GM20000 (cell line): ENCODE results near the gene BTK.

Experiments
- DNase-seq: peaks from one replicate; pipeline ENCODE4 v3.0.0; 2012; ENCODE audit warnings: low spot score
- CTCF ChIP-seq: IDR thresholded peaks from 2 replicates; pipeline ENCODE4 v1.5.1; 2012; ENCODE audit warnings: mild to moderate bottlenecking, control low read depth; ENCODE audit errors: extremely low read depth, missing control alignments

BTK gene

GRCh38 chrX:101393530-101394305 is 7.7 kb upstream of the BTK start:
- no peak for TF ChIP-seq CTCF

GRCh38 chrX:101391831-101392230 is 5.8 kb upstream of the BTK start:
- no peak for TF ChIP-seq CTCF
- no peak for DNase-seq

More at GRCh38 chrX:101393530-101394305, 7.7 kb upstream of the BTK start:
- DNase-seq, result no peak

DNA sequence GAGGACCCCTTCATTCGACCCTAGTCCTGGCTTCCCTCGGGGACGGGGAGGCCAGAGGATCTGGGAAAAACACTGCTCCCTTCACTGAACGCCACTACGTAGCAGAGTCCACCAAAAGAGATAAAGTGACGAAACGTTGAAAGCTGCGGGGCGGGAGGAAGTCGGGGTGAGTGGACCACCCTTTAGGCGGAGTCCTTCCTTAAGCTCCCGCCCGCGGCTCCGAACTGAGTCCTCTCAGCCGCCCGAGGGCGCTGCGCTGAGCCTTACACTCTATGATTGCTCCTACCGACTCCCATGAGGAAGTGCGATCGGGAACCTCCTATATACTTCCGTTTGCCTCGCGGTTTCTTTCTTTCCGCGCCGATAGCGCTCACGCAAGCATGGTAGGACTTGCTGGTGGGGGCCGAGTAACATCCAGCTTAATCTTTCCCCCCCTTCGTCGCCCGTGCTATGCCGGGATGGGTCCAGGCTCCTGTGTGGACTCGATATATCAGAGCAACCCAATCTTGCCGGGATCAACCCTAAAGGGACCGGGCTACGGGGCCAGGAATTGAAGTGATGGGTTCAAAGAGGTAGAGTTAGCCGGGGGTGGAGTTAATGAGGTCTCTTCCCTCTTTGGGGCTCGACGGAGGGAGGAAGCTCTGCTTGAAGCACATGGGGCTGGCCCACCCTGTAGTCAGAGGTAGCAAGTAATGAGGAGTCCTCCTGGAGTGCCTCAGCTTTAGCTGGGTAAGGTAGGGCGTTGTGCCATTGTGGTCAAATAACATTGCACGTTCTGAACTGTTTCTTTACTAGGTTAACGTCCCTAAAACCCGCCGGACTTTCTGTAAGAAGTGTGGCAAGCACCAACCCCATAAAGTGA is 4.9 kb upstream of the BTK start, which contains the start of gene RPL36A:
Gene RPL36A (plus strand): TSS at position 348 of the 862 bp plus-strand sequence. CDS start 33 bp downstream, at position 381.
- DNase-seq, result peak; percentile 70
- TF ChIP-seq CTCF, result peak; percentile 46

DNA sequence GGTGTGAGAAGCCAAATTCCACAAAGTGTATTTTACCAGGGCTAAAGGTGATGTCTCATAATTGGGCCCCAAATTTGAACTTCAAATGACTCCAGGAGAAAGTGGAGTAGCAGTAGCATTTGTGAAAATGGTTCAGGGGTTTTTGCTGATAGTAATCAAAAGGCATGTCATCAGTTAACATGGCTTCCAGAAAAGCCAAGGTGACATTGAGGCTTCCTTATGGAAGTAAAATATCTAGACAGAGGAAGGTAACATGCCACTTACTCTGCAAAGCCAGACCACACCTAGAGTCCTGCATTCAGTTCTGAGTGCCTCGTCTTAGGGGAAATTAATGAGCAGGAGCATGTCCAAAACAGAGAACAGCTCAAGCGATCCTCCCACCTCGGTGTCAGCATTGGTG is 2.6 kb upstream of the BTK start:
- no peak for DNase-seq
- no peak for TF ChIP-seq CTCF

- no peak for DNase-seq
- TF ChIP-seq CTCF, result no peak
Observed at GRCh38 chrX:101386542-101386885, 523 bp upstream of the BTK start.

DNA sequence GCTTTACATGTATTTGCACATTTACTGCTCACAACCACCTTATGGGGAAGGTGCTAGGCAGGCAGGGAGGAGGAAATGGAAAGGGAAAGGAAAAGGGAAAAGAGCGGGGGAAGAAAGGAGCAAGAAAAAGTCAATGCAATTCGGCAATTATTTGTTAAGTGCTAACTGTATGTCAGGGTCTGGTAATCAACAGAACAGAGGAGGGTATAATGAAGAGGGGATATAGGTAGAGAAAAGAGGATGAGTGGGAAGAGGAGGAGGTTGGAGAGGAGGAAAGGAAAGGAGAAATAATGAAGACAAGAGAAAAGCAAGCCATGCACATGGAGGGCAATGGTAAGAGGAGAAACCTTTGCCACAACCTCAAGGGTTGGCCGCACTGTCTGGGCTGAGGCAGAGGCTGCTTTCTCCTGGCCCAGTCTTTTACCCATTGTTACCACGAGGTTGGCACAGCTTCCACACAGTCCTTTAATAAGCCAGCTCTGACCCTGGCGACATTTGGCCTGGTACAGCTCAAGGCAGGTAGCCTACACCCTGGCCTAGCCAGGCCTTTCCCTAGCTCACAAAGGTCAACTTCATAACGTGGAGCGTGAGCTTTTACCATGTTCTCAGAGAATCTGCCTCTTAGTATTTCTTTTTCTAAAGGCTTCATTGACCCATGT is 836 bp downstream of the BTK start:
- no peak for TF ChIP-seq CTCF
- no peak for DNase-seq
